Right hindlimb (tissue), 1 donor: ENCODE data around the gene KRT79.

Experiments used
- DNase-seq: peaks from one replicate; pipeline ENCODE4 v3.0.0-alpha.2; 2018

KRT79 gene

GRCh38 chr12:52788192-52788875, 45.8 kb downstream of the KRT79 start:
- no peak for DNase-seq

GRCh38 chr12:52787324-52788191, 46.6 kb downstream of the KRT79 start:
- DNase-seq: peak; percentile 26

- no peak for DNase-seq
Measured at GRCh38 chr12:52784909-52785308, 49.2 kb downstream of the KRT79 start.

- no peak for DNase-seq
Measured at GRCh38 chr12:52783563-52784316, 50.4 kb downstream of the KRT79 start.

- no peak for DNase-seq
Measured at GRCh38 chr12:52782502-52782901, 51.6 kb downstream of the KRT79 start.

GRCh38 chr12:52781399-52782082, 52.6 kb downstream of the KRT79 start:
- DNase-seq: no peak

GRCh38 chr12:52779914-52780313, 54.2 kb downstream of the KRT79 start:
- no peak for DNase-seq

- no peak for DNase-seq
Measured at GRCh38 chr12:52778833-52779232, 55.3 kb downstream of the KRT79 start.

GRCh38 chr12:52777566-52777965, 56.5 kb downstream of the KRT79 start:
- no peak for DNase-seq

GRCh38 chr12:52776913-52777395, 57.2 kb downstream of the KRT79 start, which contains the start of gene KRT76:
KRT76 (minus strand) TSS chr12:52777345; CDS start chr12:52777291, 54 bp downstream.
- DNase-seq: no peak

GRCh38 chr12:52776435-52776834, 57.7 kb downstream of the KRT79 start:
- no peak for DNase-seq

- no peak for DNase-seq
Measured at GRCh38 chr12:52774629-52775250, 59.4 kb downstream of the KRT79 start.

- no peak for DNase-seq
Measured at GRCh38 chr12:52772772-52773171, 61.3 kb downstream of the KRT79 start.

GRCh38 chr12:52772188-52772587, 61.9 kb downstream of the KRT79 start:
- DNase-seq: no peak

- DNase-seq: no peak
Measured at GRCh38 chr12:52771505-52771904, 62.6 kb downstream of the KRT79 start.
